Mucosa of gallbladder (tissue), 1 donor: ENCODE measurements around the gene THG1L. TPM values are rescaled to one million over a fixed set of nuclear protein-coding genes. Genes with fewer than 3 reads are reported as not detected.

Source experiments
- DNase-seq: peaks from one replicate; pipeline ENCODE4 v3.0.0-alpha.2; 2020; ENCODE audit warnings: low spot score
- total RNA-seq: library from RNA; stranded (reverse); gene quantifications from one replicate; pipeline ENCODE4 v1.2.1, GENCODE V29; 2021
- donor health status: DM: no; HTN: no; CAD: no.

THG1L gene
- total RNA-seq, 1 donor from 2014 or later, result 14.4 TPM

DNA sequence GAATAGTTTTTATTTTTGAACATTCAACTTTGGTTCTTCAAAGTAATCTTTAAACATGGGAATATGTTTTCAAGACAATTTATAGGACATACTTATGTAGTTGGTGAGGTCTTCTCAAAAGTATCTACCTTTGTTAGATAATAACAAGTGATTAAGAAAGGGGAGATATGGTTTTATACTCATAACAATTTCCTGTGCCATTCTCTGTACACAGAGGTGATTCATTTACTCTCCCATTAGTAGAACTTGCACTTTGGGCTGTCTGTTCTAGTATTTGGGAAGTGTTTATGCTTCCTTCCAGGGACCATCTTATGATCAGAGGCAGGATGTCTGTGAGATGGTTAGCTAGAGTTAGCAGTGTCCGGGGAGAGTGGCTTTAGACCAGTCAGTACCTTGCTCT lies 27.5 kb downstream of the THG1L start:
- DNase-seq, result no peak

DNA sequence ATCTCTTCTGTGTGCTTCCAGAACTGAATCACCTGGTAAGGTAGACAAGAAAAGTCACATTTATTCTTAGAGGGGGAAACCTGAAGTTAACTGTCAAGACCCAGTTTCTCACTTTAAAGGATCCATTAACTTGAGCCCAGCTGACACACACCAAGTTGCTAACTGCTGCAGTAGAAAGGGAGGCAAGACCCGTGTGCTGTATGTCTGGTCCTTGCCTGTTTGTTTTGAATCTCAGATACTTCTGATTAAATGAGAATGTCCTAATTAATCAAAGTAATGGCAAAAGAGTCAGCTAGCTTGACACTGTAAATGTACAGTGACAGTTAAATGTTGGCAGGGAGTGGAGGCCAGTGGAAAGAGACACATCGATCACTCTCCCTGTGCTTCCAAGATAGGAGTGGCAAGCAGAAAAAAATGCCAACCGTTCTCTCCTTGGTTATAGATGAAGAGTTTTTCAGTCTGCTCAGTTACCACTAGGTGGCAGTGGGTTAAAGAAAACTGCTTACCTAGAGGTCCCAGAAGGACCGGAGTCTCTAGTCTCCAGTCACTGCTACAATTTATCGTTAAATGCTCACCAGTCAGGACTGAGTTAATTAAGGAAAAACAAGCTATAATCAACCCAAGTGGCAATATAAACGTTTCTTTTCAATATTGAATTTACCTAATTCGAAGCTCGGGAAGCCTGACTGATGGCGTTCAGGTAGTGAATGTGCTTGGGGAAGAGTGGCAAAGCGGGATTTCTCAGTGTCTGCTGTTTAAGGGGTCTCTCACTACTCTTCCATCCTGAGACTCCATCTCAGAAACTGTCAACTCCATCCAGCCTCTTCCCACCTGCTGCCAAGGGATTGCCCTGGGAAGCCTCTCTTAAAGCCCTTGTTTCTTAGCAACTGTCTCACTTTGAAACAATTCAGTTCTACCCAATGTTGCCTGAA lies 30.7 kb downstream of the THG1L start:
- peak; percentile 69 for DNase-seq

DNA sequence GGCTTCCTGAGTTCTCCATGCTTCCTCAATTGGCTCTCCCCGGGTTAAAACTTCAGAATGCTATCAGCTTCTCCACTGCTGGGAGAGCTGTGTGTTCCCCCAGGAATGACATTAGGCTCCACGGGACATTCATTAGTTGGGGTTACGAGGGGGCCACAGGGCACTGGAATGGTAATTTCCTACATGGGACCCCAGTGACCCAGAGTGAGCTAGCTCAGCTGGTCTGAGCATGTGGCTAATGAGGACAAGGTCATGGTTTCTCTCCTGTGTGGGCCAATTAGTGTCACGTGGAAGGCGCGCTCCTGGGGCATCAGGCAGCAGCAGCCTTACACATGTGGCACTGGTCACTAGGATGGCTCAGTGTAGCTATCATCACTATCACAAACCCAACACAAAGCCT lies 33.3 kb downstream of the THG1L start:
- no peak for DNase-seq

- DNase-seq, result no peak
These were observed 35.2 kb downstream of the THG1L start for GRCh38 chr5:157766442-157766841.

DNA sequence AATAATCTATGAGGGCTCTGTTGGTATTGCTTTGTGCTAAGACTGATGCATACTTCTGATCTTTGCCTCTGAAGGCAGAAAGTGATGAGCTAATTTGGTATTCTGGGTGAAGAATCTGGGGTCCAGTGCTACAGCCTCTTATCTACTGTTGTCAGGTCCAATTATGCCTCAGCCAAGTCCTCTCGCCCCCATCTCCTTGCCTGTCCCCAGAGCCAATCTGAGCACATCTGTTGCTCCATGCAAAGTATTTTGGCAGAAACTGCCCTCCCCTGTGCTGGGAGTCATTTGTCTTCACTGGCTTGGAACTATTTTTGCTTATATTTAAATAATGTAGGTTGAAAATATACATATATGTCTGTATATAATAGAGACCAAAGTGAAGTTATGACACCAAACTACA lies 35.7 kb downstream of the THG1L start:
- no peak for DNase-seq

DNA sequence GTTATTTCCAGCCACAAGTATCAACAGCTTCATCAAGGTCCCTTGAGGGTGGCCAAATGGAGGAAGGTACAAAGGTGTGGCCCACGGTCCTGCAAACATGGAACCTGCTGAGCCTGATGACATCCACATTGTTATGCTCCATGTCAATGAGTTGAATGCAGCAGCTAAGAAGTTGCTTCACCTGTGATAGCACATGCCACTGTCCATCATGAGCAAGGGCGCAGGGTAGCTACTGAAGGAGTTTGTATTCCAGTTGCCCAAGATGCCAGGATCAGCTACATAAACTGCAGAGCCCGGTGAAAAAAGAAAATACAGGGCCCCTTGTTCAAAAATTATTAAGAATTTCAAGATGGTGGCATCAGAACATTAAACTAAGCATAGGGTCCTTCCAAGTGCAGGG lies 36.5 kb downstream of the THG1L start:
- no peak for DNase-seq

GRCh38 chr5:157770665-157771064 lies 39.4 kb downstream of the THG1L start:
- no peak for DNase-seq

GRCh38 chr5:157772127-157772526 lies 40.9 kb downstream of the THG1L start:
- no peak for DNase-seq

DNA sequence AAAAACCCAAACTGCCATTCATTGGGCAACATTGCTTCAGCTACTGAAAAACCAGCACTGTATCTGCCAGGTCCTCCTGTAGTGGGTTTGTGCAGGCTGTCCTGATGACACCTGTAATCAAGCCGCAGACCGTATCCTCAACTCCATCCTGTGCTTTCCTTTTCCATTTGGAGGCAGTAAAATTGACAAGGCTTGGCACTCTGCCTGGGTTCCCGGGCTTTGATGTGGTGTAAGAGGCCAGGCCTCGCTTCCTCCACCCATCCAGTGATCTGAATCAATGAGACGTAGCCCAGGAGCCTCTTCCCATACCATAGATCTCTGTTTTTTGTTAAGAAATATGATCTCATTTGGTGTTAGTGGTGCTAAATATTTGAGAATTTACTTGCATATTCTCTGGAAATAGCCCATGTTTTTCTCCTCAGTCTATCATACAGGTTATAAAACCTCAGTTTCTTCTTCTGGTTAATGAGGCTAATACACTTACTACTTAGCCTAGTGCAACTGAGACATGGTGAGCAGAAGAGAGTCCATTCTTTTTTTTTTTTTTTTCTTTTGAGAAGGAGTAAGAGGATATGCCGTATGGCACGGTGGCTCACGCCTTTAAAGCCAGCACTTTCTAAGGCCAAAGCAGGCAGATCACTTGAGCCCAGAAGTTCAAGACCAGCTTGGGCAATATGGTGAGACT lies 47.0 kb downstream of the THG1L start:
- DNase-seq, result peak; percentile 17

DNA sequence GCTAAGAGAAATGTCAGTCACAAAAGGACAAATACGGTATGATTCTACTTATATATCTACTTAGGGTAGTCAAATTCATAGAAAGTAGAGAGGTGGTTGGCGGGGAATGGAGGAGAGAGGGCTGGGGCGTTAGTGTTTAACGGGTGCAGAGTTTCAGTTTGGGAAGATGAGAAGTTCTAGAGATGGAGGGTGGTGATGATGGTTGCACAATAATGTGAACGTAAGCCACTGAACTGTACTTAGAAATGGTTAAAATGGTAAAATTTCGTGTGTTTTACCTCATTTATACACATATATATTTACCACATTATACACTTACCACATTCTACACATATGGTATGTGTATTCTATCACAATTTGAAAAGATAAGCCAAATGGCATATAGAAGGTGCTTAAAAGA lies 48.0 kb downstream of the THG1L start:
- no peak for DNase-seq

DNA sequence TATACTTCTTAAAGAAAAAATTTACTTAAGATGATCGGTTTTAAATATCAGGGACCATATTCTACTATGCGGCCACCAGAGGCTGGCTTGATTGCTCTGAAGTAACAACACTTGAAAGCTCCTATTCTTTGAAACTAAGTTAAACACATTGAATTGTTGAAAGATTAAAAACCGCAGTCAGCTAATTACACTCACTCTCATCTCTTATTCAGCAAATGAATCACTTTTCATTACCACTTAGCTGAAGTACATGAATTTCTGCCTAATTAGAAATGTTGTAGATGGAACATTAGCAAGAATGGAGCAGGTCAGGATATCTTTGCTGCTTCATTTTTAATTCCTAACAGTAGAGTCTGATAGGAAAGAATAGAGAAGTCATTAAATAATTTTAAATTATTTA lies 54.6 kb downstream of the THG1L start:
- no peak for DNase-seq

Other genes with a start within 250 kb of the THG1L start
- gene ADAM19, start 155.6 kb upstream of the THG1L start, total RNA-seq, result 22.1 TPM
- gene SOX30, start 79.0 kb upstream of the THG1L start, total RNA-seq, result 0.09 TPM
- gene C5orf52, start 59.9 kb upstream of the THG1L start, total RNA-seq, result not detected
- gene LSM11, start 12.3 kb downstream of the THG1L start, total RNA-seq, result 7.5 TPM
- 166 TPM for gene CLINT1, start 127.7 kb downstream of the THG1L start, total RNA-seq